GM23248 (cell line): ENCODE results near the gene CCDC81. TPM values are rescaled to one million over a fixed set of nuclear protein-coding genes. Genes with fewer than 3 reads are reported as not detected.

Source experiments
- DNase-seq: peaks from one replicate; pipeline ENCODE4 v3.0.0-alpha.2; 2015
- H2AFZ ChIP-seq: fragments of 200-600 bp; sonication (generic); 2 replicates; pipeline ENCODE4 v1.6.1; 2016; ENCODE audit warnings: antibody characterized with exemption
- H3F3A ChIP-seq: fragments of 200-600 bp; sonication (generic); 2 replicates; pipeline ENCODE4 v1.6.1; 2016; ENCODE audit warnings: mild to moderate bottlenecking, antibody characterized with exemption, mixed run types; ENCODE audit not compliant: insufficient read depth
- H3K27ac ChIP-seq: fragments of 200-600 bp; sonication (generic); 2 replicates; pipeline ENCODE4 v1.5.1; 2016; ENCODE audit warnings: mild to moderate bottlenecking
- H3K27me3 ChIP-seq: fragments of 200-600 bp; sonication (generic); replicated peaks from 2 replicates; pipeline ENCODE4 v1.6.1; 2016; ENCODE audit warnings: mild to moderate bottlenecking; ENCODE audit not compliant: insufficient read depth
- H3K36me3 ChIP-seq: fragments of 200-600 bp; sonication (generic); 2 replicates; pipeline ENCODE4 v1.6.1; 2016; ENCODE audit warnings: low read depth, mild to moderate bottlenecking
- H3K4me1 ChIP-seq: fragments of 200-600 bp; sonication (generic); 2 replicates; pipeline ENCODE4 v1.6.1; 2016; ENCODE audit warnings: mild to moderate bottlenecking; ENCODE audit not compliant: insufficient read depth
- H3K4me2 ChIP-seq: fragments of 200-600 bp; sonication (generic); one replicate; pipeline ENCODE4 v1.6.1; 2016; ENCODE audit warnings: mild to moderate bottlenecking; ENCODE audit not compliant: unreplicated experiment
- H3K4me3 ChIP-seq: fragments of 200-600 bp; sonication (generic); 2 replicates; pipeline ENCODE4 v1.5.1; 2016; ENCODE audit warnings: mild to moderate bottlenecking
- H3K79me2 ChIP-seq: fragments of 200-600 bp; sonication (generic); 2 replicates; pipeline ENCODE4 v1.6.1; 2016; ENCODE audit warnings: mild to moderate bottlenecking; ENCODE audit not compliant: insufficient read depth
- H3K9ac ChIP-seq: fragments of 200-600 bp; sonication (generic); 2 replicates; pipeline ENCODE4 v1.6.1; 2016; ENCODE audit warnings: mild to moderate bottlenecking
- H3K9me2 ChIP-seq: fragments of 200-600 bp; sonication (generic); 2 replicates; pipeline ENCODE4 v1.6.1; 2016; ENCODE audit warnings: mixed run types, mild to moderate bottlenecking, moderate library complexity; ENCODE audit not compliant: insufficient read depth
- H3K9me3 ChIP-seq: fragments of 200-600 bp; sonication (generic); one replicate; pipeline ENCODE4 v1.6.1; 2017; ENCODE audit warnings: low read depth
- H4K20me1 ChIP-seq: fragments of 200-600 bp; sonication (generic); 2 replicates; pipeline ENCODE4 v1.6.0; 2016; ENCODE audit not compliant: insufficient read depth
- EZH2 ChIP-seq: fragments of 200-600 bp; sonication (generic); IDR thresholded peaks from 2 replicates; pipeline ENCODE4 v1.6.1; 2018; ENCODE audit warnings: antibody characterized with exemption, mild to moderate bottlenecking; ENCODE audit not compliant: insufficient read depth, poor library complexity, severe bottlenecking
- EZH2phosphoT487 ChIP-seq: fragments of 200-600 bp; sonication (generic); IDR thresholded peaks from 2 replicates; pipeline ENCODE4 v1.6.1; 2018; ENCODE audit warnings: antibody characterized with exemption, moderate library complexity, mild to moderate bottlenecking, low read depth; ENCODE audit not compliant: insufficient read depth
- WGBS, 2 experiments: methylation state at CpG; one replicate each; pipeline ENCODE4 v1.1.6; 2015 to 2017; ENCODE audit warnings: low lambda C conversion rate in 2 of 2, low coverage in 1 of 2; ENCODE audit errors: missing lambda C conversion rate in 2 of 2; 5-methylcytosine and 5-hydroxymethylcytosine counted together
- in situ Hi-C: fragments of 300-500 bp; cut with MboI; formaldehyde crosslinking; loops from 2 replicates; pipeline ENCODE4 v1.15.0; 2020
- polyA plus RNA-seq: library from polyadenylated mRNA; unstranded; fragments of >200 nt; fragmentation: Nextera tagmentation; extraction: Ambion mirVana; gene quantifications from 2 replicates; pipeline ENCODE4 v1.2.1, GENCODE V29; 2016
- total RNA-seq: library from RNA; depleted of rRNA; stranded (reverse); fragments of >200 nt; shearing (Covaris generic); gene quantifications from 2 replicates; pipeline ENCODE4 v1.2.3, GENCODE V29; 2014

The CCDC81 gene
- total and polyA plus RNA-seq, 2 experiments from 2014 or later: under 0.01 to 0.49 TPM

- TF ChIP-seq EZH2phosphoT487 (no peak), EZH2 (no peak)
- Histone ChIP-seq H2AFZ (no peak overlapping the region), H3K9me3 (no peaks in the 10 kb centered on the region), H3K4me2 (peak overlapping the region; percentile 36), H3K27ac (no peak overlapping the region), H3K36me3 (no peaks in the 10 kb centered on the region), H3K79me2 (no peaks in the 10 kb centered on the region), H4K20me1 (no peaks in the 10 kb centered on the region), H3K4me1 (peaks cover 25% of the 10 kb centered on the region), H3K9ac (no peak overlapping the region), H3K4me3 (no peak overlapping the region), H3F3A (no peaks in the 10 kb centered on the region), H3K27me3 (no peaks in the 10 kb centered on the region), H3K9me2 (no peaks in the 10 kb centered on the region)
- peak; percentile 24 for DNase-seq
- in situ Hi-C loops: loop anchor here (25.0 kb wide), 1 partner anchor 827 kb away; no protein-coding TSS in a partner anchor
- 90 to 95% methylated on average over 9 of the region's 9 CpGs for WGBS, 2 experiments
Observed at GRCh38 chr11:86460461-86461385, 86.0 kb downstream of the CCDC81 start.

GRCh38 chr11:86461892-86462291, 87.2 kb downstream of the CCDC81 start:
- Histone ChIP-seq H4K20me1 (no peaks in the 10 kb centered on the region), H3K4me3 (no peak overlapping the region), H3K4me1 (peaks cover 25% of the 10 kb centered on the region), H3K9me2 (no peaks in the 10 kb centered on the region), H2AFZ (no peak overlapping the region), H3K27ac (no peak overlapping the region), H3K9me3 (no peaks in the 10 kb centered on the region), H3K4me2 (no peak overlapping the region), H3K27me3 (no peaks in the 10 kb centered on the region), H3K79me2 (no peaks in the 10 kb centered on the region), H3K36me3 (no peaks in the 10 kb centered on the region), H3K9ac (no peak overlapping the region), H3F3A (no peaks in the 10 kb centered on the region)
- no peak for TF ChIP-seq EZH2phosphoT487
- no peak for TF ChIP-seq EZH2
- in situ Hi-C loops: loop anchor here (25.0 kb wide), 1 partner anchor 825 kb away; no protein-coding TSS in a partner anchor
- 100% methylated on average over 1 of the region's 1 CpG for WGBS, 2 experiments
- no peak for DNase-seq

- Histone ChIP-seq H3K27ac (no peak overlapping the region), H3K27me3 (no peaks in the 10 kb centered on the region), H3K79me2 (no peaks in the 10 kb centered on the region), H3K9me2 (no peaks in the 10 kb centered on the region), H3K4me2 (no peak overlapping the region), H4K20me1 (no peaks in the 10 kb centered on the region), H3K4me3 (no peak overlapping the region), H2AFZ (no peak overlapping the region), H3K36me3 (no peaks in the 10 kb centered on the region), H3F3A (no peaks in the 10 kb centered on the region), H3K4me1 (peaks cover 25% of the 10 kb centered on the region), H3K9ac (no peak overlapping the region), H3K9me3 (no peaks in the 10 kb centered on the region)
- WGBS, 2 experiments: 92 to 93% methylated on average over 7 of the region's 7 CpGs
- in situ Hi-C loops: loop anchor here (25.0 kb wide), 1 partner anchor 824 kb away; no protein-coding TSS in a partner anchor
- TF ChIP-seq EZH2phosphoT487: no peak
- TF ChIP-seq EZH2: no peak
- no peak for DNase-seq
Observed at GRCh38 chr11:86463120-86463519, 88.4 kb downstream of the CCDC81 start.

- in situ Hi-C loops: loop anchor here (25.0 kb wide), 1 partner anchor 823 kb away; no protein-coding TSS in a partner anchor
- H3K27ac ChIP-seq: no peak overlapping the region
- H3K36me3 ChIP-seq: no peaks in the 10 kb centered on the region
- H3K27me3 ChIP-seq: no peaks in the 10 kb centered on the region
- no peaks in the 10 kb centered on the region for H3K9me2 ChIP-seq
- no peak overlapping the region for H3K4me3 ChIP-seq
- H3F3A ChIP-seq: no peaks in the 10 kb centered on the region
- H3K9me3 ChIP-seq: no peaks in the 10 kb centered on the region
- H3K4me2 ChIP-seq: no peak overlapping the region
- H3K9ac ChIP-seq: no peak overlapping the region
- H4K20me1 ChIP-seq: no peaks in the 10 kb centered on the region
- no peak for TF ChIP-seq EZH2phosphoT487
- no peak for TF ChIP-seq EZH2
- H3K4me1 ChIP-seq: peaks cover 21% of the 10 kb centered on the region
- WGBS, 2 experiments: 97% methylated on average over 5 of the region's 5 CpGs
- H2AFZ ChIP-seq: no peak overlapping the region
- no peaks in the 10 kb centered on the region for H3K79me2 ChIP-seq
- no peak for DNase-seq
Observed at GRCh38 chr11:86463955-86464354, 89.3 kb downstream of the CCDC81 start.
